ENCODE data around the gene MAP3K9.

MAP3K9 gene

DNA sequence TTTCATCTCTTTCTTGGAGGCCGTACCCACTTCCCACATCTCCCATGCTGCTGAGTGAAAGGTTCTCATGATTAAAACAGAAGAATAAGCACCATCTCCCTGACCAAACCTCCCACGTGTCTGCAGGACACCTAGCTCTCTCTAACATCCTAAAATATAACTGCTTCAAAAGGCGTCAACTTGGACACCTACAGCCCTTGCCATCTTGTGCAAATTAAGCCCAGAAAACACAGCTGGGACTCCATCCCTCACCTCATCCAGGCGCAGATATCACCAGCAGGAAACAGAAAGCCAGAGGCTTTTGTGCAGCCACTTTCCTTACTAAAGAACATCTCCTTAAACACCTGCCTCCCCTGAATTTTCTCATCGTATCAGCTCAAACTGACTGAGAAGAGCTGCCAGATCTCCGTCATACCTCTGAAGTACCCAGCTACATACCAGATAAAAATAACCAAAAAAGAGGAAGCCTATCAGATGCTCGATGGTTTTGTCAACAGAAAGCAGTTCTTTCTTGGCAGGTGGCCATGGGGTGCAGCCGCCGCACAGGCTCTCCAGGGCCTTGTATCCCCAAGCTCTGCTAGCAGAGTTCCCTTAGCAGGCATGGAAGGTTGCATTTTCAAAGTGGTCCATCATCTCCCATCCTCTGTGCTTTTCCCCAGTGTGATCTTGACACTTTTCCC lies 28.8 kb downstream of the MAP3K9 start:
- peak; percentile 51 for DNase-seq

DNA sequence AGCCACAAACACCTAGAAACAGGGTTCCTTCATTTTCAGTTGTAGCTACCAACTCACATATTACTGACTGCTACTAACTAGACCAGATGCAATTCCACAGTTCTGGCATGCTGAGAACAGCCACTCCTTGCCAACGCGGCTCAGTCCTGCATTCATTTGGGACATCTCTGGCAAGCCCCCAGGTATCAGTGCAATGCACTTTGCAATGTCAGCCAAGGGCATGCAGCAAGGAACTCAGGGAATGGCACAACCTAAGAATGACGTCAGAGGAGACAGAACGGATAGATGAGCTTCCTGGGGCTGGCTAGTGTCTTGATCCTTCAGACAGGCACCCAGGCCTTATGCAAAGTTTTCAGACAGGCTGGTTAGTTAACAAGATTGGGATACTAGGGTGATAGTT lies 29.6 kb downstream of the MAP3K9 start:
- DNase-seq: no peak

DNA sequence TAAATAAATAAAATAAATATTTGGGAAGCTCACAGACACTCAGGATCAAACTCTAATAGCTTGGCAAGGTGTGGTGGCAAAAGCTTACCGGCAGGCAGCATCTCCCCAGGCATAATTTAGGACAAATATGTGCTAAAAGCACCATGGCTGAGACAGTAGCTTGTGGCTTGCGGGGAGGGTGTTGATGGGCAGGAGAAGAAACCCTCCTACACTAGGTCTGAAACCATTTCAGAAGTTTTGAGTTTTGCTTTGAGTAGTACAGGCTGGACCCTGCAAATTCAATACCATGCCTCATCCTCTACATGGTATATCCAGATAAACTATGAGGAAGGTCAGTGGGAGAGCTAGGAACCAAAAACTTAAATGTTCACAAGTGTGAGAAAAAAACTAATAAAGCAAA lies 33.1 kb downstream of the MAP3K9 start:
- no peak for DNase-seq

DNA sequence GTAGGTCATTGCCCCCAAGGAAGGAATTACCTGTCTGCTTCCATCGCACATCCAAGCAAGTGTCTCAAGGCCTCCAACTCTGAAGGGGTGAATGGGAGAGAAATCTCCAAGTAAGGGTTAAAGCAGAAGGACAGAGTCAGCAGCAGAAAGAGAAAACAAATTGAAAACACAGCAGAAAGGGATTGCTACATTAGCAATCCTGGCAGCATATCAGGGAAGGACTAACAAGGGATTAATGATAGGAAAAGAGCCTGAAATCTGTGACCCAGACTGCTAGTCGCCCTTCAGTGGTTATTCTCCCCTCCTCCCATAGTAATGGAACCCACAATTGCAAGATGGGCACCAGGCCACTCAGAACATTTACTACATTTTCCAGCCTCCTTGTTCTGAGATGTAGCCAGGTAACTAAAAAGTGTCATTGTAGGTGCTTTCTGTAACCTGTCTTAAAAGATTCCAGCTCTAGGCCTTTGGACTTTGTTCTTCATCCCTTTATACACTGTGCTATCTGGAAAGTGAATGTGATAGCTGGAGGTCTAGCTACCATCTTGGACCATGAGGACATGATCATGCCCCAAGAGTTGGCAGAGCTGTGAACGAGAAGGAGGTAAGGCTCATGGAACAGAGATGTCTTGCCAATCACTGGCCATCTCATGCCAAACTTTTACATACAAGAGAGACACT lies 36.0 kb downstream of the MAP3K9 start:
- DNase-seq: no peak

DNA sequence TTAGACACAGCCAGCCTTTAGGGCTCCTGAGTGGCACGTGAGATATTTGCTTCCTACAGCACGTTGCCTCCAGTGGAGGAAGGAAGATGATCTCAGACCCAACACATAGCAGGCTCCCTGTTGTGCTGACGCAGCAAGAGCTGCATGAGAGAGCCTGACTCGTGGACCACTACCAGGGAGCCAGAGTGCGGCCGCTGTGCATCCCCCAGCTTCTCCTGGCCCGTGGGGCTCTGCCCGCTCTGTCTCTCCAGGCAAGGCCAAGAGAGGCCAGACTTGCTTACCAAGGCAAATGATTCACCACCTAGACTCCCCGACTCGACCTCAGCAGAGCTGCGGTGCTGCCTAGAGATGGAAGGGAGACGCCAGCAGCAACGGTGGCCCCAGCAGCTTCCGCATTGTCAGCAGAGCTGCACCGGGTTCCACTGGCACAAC lies 37.5 kb downstream of the MAP3K9 start:
- no peak for DNase-seq

DNA sequence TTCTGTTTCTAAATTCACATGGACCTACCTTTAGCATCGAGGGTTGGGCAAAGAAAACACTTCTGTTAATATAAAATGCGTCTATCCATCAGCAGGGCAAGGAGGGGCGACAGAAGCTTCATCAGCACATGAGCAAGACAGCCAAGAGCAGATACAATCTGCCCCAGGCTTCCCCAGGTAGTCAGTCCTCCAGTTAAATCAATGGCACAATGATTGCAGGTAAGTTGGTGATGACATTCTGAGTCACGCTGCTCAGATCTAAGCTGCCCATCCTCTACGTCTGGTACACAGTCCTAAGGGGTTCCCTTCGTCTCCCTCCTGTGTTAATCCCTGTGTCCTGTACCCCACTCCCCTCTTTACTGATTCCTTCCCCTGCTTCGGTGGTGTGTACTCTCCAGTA lies 38.8 kb downstream of the MAP3K9 start:
- DNase-seq: no peak

DNA sequence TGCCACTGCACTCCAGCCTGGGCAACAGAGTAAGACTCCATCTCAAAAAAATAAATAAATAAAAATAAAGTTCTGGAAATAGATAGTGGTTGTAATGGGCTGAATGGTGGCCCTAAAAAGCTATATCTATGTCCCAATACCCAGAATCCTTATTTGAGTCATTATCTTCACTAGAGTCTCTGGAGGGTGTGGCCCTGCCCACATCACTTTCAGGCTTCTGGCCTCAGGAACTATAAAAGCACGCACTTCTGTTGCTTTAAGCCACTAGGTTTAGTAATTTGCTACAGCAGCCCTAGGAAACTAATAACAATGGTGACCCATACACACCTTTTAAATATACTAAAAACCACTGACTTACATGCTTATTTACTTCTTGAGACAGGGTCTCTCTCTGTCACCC lies 49.9 kb downstream of the MAP3K9 start:
- DNase-seq: no peak

DNA sequence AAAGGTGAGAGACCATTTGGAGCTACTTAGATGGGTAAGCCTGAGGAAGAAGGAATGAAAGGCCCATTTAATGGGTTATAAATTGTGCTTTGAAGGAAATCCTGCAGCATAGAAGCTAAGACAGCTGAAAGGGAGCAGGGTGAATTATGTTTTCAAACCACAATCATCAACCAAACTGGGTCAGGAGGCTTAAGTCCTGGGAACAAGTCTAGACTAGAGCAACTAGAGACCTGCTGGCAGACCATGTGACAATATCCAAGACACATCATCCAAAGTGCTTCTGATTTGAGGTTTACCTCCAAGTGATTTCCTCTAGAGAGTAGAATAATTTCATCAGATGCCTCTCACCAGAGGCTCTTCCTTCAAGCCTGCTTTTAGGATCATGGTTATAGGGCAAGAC lies 53.7 kb downstream of the MAP3K9 start:
- DNase-seq: no peak

DNA sequence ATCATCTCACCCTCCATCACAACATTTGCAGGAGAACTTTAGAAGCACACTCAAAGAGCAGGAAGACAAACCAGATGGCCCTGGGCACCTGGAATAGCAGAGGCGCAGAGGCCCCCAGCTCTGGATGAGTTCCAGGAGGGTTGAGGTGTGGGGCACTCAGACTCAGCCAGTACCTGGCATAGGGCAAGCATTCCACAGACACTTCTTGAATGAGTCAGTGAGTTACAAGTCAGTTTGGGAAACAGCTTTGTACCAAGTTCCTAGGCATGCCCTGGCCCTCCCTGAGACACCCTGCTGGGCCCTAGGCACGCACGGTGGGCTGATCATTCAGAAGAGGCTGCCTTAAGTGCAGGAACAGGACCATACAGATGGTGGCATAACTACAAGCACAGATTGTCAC lies 54.3 kb downstream of the MAP3K9 start:
- DNase-seq: no peak

DNA sequence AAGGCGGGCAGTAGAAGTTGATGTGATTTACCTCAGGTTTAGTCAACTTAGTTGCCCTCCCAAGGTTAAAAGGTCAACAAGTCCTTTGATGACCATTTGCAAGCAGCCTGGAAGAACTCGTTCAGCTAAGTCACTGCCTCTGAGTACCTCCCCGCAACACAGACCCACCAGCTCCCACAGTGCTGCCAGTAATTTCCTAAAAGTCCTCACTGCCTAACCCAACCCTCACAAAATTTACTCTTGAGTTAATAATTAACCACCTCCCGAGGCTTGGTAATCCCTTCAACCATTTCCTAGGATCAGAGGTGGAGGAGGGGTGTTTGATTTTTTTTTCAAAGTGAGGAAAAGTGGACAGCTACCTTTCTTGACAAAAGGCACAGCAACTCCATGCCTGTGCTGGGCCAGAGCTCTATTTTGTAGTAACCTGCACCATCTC lies 55.8 kb downstream of the MAP3K9 start:
- DNase-seq: no peak

DNA sequence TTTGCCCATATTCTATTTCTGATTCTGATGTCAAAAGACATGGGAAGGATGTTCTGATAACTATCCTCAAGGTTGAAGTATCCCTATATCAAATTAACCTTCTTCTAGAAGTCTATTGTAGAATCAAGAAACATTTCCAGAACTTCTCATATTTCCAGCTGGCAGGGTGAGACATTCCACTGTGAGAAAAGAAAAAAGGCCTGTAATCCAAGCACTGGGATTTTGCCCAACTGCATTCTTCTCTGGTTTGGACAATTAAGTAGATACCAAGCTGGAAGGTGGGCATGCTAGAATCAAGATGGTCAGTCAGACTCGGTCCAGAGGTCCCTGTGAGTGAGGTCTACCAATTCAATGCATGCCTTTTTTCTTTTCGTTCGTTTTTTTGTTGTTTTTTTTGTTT lies 60.9 kb downstream of the MAP3K9 start:
- DNase-seq: no peak

DNA sequence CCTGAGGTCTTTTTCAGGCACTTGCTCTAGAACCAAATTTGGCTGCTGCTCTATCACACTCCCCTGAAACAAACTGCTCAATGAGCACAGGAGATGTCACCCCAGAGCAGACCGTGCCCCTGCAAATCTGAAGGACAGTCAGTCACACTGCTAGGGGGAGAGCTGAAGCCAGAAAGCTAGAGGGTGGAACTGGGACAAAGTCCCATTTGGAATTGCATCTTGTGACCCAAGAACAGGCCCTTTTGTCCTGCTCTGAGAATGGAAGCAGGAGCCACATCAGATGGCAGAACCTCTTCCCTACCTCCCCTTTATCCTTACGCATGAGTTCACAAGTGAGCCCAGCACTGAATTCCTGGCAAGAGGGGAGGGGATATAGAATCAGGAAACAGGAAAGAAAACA lies 64.7 kb downstream of the MAP3K9 start:
- no peak for DNase-seq

DNA sequence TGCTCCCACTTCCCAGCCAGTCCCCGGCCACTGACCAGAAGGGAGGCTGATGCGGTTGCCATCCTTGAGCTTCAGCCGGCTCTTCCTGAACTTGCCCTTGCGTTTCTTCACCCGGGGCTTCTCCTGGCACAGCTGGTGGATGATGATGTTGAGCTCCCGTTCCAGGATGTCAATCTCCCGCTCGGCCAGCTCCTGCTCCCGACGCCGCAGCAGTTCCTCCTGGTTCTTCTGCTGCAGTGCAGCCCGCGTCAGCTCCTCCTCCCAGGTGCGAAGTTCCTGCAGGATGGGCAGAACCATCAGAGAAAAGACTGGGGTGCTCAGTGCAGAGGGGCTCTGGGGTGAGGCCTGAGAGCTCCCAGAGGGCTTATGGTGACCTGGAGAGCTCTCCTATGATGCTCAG lies 67.0 kb downstream of the MAP3K9 start:
- DNase-seq: no peak

DNA sequence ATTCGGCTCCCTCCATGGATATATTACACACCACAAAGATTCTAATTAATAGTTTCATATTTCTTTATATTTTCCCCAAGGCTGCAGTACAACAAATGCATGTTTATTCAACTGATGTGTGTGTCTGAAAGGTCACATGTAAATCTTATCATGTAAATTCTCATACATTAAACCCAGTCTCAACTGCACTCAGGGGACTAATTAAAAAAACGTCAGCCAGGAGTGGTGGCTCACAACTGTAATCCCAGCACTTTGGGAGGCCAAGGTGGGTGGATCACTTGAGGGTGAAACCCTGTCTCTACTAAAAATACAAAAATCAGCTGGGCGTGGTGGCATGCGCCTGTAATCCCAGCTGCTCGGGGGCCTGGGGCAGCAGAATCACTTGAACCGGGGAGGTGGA lies 67.8 kb downstream of the MAP3K9 start:
- DNase-seq: no peak

DNA sequence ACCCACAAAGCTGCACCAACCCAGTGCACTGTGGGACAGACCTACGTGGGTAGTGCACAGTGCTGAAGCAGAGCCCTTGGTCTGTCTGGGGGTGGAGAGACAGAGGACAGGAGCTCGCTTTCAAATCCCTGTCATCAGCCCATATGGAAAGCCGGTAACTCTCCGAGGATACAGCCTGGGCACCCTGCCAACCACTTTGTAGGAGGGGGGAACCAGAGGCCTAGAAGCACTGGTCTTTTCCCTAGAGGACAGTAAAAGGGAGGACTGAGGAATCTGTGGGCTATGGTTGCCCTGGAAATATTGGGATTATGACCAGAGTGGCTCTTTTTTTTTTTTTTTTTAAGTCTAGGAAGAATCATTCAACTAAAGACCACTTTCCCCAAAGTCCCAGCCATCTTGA lies 74.3 kb downstream of the MAP3K9 start:
- DNase-seq: no peak

DNA sequence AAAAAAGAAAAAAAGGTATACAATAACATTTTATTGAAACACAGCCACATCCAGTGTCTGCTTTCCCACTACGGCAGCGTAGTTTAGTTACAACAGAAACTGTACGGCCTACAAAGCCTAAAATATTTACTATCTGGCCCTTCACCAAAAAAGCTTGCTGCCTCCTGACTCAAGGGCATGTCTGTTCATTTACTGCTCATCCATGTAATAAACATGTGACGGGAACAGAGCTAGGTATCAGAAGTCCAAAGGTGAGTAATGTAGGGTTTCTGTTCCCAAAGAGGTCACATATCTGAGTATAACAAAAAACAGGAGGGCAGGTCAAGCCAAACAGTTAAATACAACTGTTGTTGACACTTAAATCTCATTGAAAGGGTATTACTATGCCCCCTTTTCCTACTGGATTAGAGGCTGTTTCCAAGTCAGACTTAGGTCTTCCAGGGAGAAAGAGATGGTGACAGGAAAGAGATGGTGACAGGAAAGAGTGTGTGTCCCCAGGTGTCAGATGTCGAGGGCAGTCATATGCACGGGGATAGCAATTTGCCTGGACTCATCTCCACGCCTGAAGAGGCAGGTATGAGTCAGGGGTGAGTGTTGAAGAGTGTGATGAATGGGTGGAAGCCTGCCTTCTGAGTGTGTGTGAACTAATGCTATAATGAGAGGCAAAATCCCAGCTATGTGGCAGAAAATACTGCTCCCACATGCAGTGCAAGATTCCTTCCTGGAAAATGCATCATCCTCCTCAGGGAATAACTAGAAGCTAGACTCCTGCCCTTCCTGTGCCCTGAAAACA lies 77.7 kb downstream of the MAP3K9 start:
- no peak for DNase-seq

DNA sequence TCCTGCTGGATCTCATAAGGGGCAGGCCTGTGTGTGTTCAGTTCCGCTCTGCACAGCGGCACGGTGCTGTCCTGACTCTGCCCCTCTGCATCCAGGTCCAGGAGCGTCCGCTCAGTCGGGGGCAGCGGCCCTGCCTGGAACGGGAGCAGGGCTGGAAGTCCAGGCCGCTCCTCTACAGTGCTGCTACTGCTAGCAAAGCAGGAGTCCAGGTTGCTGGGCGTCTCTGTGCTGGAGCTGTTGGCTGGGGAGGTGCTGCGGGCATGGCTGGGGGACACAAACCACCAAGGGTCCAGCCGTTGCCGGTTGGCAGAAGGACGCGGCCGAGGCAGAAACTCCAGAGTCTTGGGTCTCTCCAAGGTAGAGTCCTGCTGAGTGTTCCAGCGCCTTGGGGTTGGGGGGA lies 78.9 kb downstream of the MAP3K9 start:
- DNase-seq: no peak

DNA sequence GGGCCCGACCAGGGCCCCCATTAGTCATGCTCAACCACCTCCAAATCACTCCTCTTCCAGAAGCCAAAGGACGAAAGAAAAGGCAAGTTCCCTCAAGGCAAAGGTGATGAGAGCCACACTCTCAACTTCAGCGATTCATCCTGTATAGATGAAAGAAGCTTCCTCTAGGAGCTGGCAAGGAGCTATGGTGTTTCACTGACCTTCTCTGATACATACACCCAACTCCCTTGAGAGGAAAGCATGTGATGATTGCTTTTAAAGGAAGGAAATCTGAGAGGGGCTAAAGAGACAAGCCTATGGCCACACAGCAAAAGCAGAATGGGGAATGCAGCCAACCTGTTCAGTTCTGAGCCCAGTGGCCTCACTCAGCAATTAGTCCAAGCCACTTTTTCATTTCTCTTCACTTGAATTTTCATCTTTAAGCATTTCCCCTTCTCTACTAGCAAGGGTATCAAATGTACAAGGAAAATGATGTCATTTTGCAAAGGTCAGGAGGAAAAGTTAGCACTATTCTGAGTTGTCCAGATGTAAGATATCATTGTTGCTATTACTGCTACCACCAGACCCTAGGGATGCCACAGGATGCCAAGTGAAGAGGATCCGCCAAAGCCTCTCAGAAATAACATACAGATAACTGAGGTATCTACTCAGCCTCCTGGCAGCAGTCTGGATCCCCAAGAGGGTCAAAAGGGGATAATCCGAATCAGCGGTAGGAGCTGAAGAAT lies 82.5 kb downstream of the MAP3K9 start:
- no peak for DNase-seq

DNA sequence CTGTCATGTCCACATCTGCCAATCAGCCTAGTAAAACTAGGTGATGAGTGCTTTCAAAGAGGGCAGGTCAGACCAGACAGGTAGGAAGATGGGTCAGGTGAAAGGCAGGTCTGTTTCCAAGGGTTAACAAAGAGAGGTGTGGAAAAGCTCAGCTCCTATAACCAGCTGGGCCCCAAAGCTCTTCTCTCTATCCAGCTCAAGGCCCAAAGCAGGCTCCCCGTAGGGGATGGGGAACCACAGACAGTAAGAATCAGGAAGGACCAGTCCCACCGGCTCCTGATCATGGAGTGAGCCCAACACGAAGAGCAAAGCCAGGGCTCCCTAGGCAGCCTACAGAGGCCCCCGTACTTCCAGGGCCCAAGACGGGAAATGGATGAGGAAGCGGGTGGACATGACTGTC lies 84.4 kb downstream of the MAP3K9 start:
- DNase-seq: no peak

DNA sequence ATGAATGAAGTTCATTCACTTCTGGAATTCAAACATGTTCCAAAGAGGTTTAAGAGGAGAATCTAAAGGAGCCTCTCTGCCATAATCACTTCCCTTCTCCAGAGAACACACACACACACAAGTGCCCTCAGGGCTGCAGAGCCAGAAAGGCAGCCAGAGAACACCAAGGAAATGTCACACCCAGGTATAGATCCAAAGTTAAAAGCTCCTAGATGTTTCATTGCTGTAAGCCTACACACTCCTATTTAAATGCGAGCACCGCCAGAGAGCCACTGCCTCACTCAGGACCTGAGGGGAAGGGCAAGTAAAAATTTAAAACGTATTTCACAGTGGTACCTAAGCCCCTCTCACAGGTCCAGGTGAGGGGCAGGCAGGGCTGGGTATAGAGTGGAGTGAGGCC lies 85.2 kb downstream of the MAP3K9 start:
- DNase-seq: no peak

DNA sequence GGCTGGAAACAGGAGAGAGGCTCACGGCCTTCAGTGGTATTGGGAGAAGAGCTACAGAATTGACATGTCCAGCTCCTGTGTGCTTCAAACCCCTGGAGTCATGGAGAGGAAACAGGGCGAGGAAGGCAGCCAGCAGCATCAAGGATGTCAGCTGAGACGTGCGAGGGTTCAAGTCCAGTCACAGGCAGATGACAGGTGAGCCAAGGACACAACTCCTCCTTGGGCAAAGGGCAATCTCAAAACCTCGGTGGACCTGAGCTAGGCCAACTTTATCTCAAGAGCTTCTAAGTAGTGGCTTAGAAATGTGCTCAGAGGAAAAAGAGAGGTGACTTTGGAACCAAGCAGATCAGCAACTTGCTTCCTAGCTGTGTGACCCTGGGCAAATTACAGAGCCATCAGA lies 86.0 kb downstream of the MAP3K9 start:
- no peak for DNase-seq

DNA sequence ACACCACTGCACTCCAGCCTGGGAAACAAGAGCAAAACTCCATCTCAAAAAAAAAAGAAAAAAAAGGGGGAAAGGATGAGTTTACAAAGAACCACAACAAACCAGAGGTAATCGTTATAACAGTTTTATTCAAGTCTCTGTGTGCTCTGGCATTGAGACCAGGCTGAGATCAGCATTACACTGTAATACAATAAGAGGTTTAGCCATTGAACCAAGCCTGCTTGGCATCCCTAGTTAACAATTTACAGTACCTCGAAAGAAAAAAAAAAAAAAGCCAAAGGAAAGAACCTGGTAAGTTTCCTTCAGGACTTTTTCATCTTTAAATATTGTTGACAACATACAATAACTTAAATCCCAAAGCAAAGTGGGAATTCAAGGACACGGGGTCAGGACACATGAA lies 86.9 kb downstream of the MAP3K9 start:
- DNase-seq: no peak

DNA sequence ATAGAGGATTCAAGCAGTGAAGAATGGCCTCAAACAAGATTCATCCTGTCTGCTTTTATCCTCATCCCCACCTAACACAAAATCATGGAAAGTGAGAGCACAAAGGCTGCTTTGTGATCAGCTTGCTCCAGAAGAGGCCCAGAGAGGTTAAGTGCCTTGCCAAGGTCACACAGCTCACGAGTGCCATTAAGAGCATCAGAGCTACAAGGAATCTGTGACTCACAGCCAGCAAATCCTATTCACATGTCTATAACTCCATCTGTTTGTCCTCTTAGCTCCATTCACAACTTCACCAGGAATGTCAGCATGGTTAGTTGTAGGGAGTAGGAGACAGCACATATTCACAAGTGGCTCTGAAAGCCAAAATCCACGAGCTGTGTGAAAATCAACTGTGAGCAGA lies 87.8 kb downstream of the MAP3K9 start:
- DNase-seq: no peak

Data from hematopoietic multipotent progenitor cell treated with erythropoietin and hydrocortisone succinate and interleukin-3 and kit ligand, for 8 days (in vitro differentiated cells).